Endothelial cell of umbilical vein (primary cell): Measurements from ENCODE around the gene BCAS3. TPM values are rescaled to one million over a fixed set of nuclear protein-coding genes. Genes with fewer than 3 reads are reported as not detected.

Source experiments
- BruUV-seq: library from RNA; stranded (reverse); fragments of 400-500 nt; replicated peaks from 2 replicates; lab custom pipeline; 2021; lab: Mats Ljungman, UMichigan
- CTCF ChIA-PET: fragments of 300-600, 350-600 bp; sonication (Branson Sonifier 250); formaldehyde crosslinking; loops from one replicate; lab custom pipeline; 2021; ENCODE audit warnings: antibody characterized with exemption, inconsistent platforms; lab: Charles Lee
- POLR2A ChIA-PET: fragments of 300-600, 350-600 bp; sonication (Branson Sonifier 250); formaldehyde crosslinking; loops from one replicate; lab custom pipeline; 2021; ENCODE audit warnings: antibody characterized with exemption, inconsistent platforms; lab: Charles Lee
- DNase-seq: peaks from one replicate; pipeline ENCODE4 v3.0.0-alpha.2; 2011; ENCODE audit warnings: low read depth, low spot score
- FAIRE-seq: peaks from 2 replicates; lab custom pipeline; 2011; peaks lifted over from hg19 to GRCh38; lab: Jason Lieb, UNC
- H2AFZ ChIP-seq: 2 replicates; pipeline ENCODE4 v1.6.0; 2012; ENCODE audit warnings: low read depth, low read length, control low read depth, inconsistent platforms
- H3K27ac ChIP-seq: 2 replicates; pipeline ENCODE4 v1.5.1; 2011; ENCODE audit warnings: low read depth, mild to moderate bottlenecking, control low read depth, low read length, moderate library complexity; ENCODE audit not compliant: insufficient read depth
- H3K27me3 ChIP-seq, 2 experiments: 2 replicates each; pipeline versions ENCODE4 v1.6.0 to v1.6.1; 2011; ENCODE audit warnings: low read length in 2 of 2, mixed read lengths in 1 of 2; ENCODE audit not compliant: control insufficient read depth in 2 of 2, insufficient read depth in 2 of 2
- H3K36me3 ChIP-seq, 2 experiments: 2 replicates in 1 of 2; 3 replicates in 1 of 2; pipeline ENCODE4 v1.5.1; 2011; ENCODE audit warnings: low read length in 2 of 2, mild to moderate bottlenecking in 1 of 2, moderate library complexity in 1 of 2; ENCODE audit not compliant: control insufficient read depth in 2 of 2, insufficient read depth in 2 of 2; ENCODE audit errors: extremely low read depth in 1 of 2
- H3K4me1 ChIP-seq: 3 replicates; pipeline ENCODE4 v1.5.1; 2011; ENCODE audit warnings: mild to moderate bottlenecking, low read length; ENCODE audit not compliant: control insufficient read depth, insufficient read depth; ENCODE audit errors: extremely low read depth
- H3K4me2 ChIP-seq: 2 replicates; pipeline ENCODE4 v1.6.1; 2011; ENCODE audit warnings: low read length, control low read depth, mixed read lengths; ENCODE audit not compliant: insufficient read depth
- H3K4me3 ChIP-seq, 3 experiments: fragments of 200-600 bp in 1 of 3; sonication (generic), shearing (Covaris generic) in 1 of 3; replicated peaks in 1 of 3; 2 replicates each; pipeline ENCODE4 v1.5.1; 2011 to 2016; ENCODE audit warnings: control low read depth in 3 of 3, low read length in 3 of 3, mild to moderate bottlenecking in 2 of 3, inconsistent platforms in 1 of 3, low read depth in 1 of 3, moderate library complexity in 1 of 3; ENCODE audit not compliant: insufficient read depth in 1 of 3
- H3K79me2 ChIP-seq: 2 replicates; pipeline ENCODE4 v1.6.0; 2012; ENCODE audit warnings: low read length, inconsistent platforms; ENCODE audit not compliant: control insufficient read depth, insufficient read depth
- H3K9ac ChIP-seq: replicated peaks from 2 replicates; pipeline ENCODE3; 2011; ENCODE audit warnings: low read length, control low read depth; ENCODE audit not compliant: insufficient read depth; ENCODE audit errors: extremely low read depth
- H3K9me1 ChIP-seq: replicated peaks from 3 replicates; pipeline ENCODE4 v1.6.0; 2011; ENCODE audit warnings: mild to moderate bottlenecking, low read length; ENCODE audit not compliant: control insufficient read depth, insufficient read depth; ENCODE audit errors: extremely low read depth
- H3K9me3 ChIP-seq: replicated peaks from 2 replicates; pipeline ENCODE4 v1.5.1; 2012; ENCODE audit warnings: low read length, inconsistent platforms; ENCODE audit not compliant: control insufficient read depth, insufficient read depth
- H4K20me1 ChIP-seq: replicated peaks from 2 replicates; pipeline ENCODE3; 2011; ENCODE audit warnings: mild to moderate bottlenecking, low read length; ENCODE audit not compliant: control insufficient read depth, insufficient read depth; ENCODE audit errors: extremely low read depth
- CTCF ChIP-seq, 2 donors: IDR thresholded peaks; 1 replicate in 1 of 2; 2 replicates in 1 of 2; pipeline ENCODE4 v1.5.1; 2011; ENCODE audit warnings: low read length in 2 of 2, mild to moderate bottlenecking in 2 of 2, moderate library complexity in 2 of 2, control low read depth in 1 of 2, inconsistent platforms in 1 of 2, low read depth in 1 of 2; ENCODE audit not compliant: insufficient read depth in 1 of 2; ENCODE audit errors: extremely low read depth in 1 of 2
- EZH2 ChIP-seq: IDR thresholded peaks from 2 replicates; pipeline ENCODE4 v1.6.1; 2012; ENCODE audit warnings: borderline replicate concordance, low read depth, mild to moderate bottlenecking, moderate library complexity, low read length, inconsistent platforms; ENCODE audit not compliant: severe bottlenecking
- FOS ChIP-seq: IDR thresholded peaks from 2 replicates; pipeline ENCODE4 v1.6.1; 2011; ENCODE audit warnings: mild to moderate bottlenecking, low read length, moderate library complexity, borderline replicate concordance; ENCODE audit not compliant: insufficient read depth
- GATA2 ChIP-seq: IDR thresholded peaks from 2 replicates; pipeline ENCODE4 v1.7.0; 2011; ENCODE audit warnings: low read depth, mild to moderate bottlenecking, moderate library complexity, mixed read lengths, low read length; ENCODE audit not compliant: insufficient read length, insufficient read depth
- JUN ChIP-seq: IDR thresholded peaks from 2 replicates; pipeline ENCODE4 v1.6.1; 2011; ENCODE audit warnings: borderline replicate concordance, low read depth; ENCODE audit not compliant: insufficient read length, insufficient read depth
- MAX ChIP-seq: IDR thresholded peaks from 2 replicates; pipeline ENCODE4 v1.6.1; 2011; ENCODE audit not compliant: insufficient read depth, insufficient read length
- MYC ChIP-seq: IDR thresholded peaks from one replicate; pipeline ENCODE4 v1.6.1; 2011; ENCODE audit warnings: mild to moderate bottlenecking, low read depth, low read length
- POLR2A ChIP-seq: IDR thresholded peaks from 2 replicates; pipeline ENCODE4 v1.6.1; 2012; ENCODE audit warnings: low read depth, mild to moderate bottlenecking, control low read depth, low read length
- POLR2AphosphoS5 ChIP-seq: IDR thresholded peaks from 2 replicates; pipeline ENCODE4 v1.6.1; 2012; ENCODE audit warnings: low read depth, mild to moderate bottlenecking, control low read depth, low read length, moderate library complexity; ENCODE audit not compliant: insufficient read depth
- dilution Hi-C: fragments of 300-500 bp; cut with MboI; formaldehyde crosslinking; loops from one replicate; pipeline ENCODE4 v1.15.0; 2019; ENCODE audit warnings: low sequenced_read_pairs; ENCODE audit not compliant: extremely low pct_ligation_motif_present
- intact Hi-C: fragments of 100-400 bp; cut with micrococcal nuclease; formaldehyde crosslinking; loops from one replicate; pipeline ENCODE4 v1.10.0; 2022
- polyA plus RNA-seq, 4 experiments: library from polyadenylated mRNA; depleted of rRNA in 3 of 4; stranded (reverse) in 3 of 4; unstranded in 1 of 4; fragments of >200 nt; gene quantifications; 2 replicates each; pipeline versions ENCODE4 v1.2.1 to v1.2.3, GENCODE V29; 2011 to 2012; ENCODE audit warnings: missing spikeins in 1 of 4
- total RNA-seq: library from RNA; stranded (reverse); gene quantifications from 2 replicates; pipeline ENCODE4 v1.2.3, GENCODE V29; 2021

Gene BCAS3
- total and polyA plus RNA-seq, 2 donors (not counting 3 experiments of a cell fraction or from before 2014, with no cell fraction given): 8.2 to 16.0 TPM

GRCh38 chr17:61203671-61204131 is 526.0 kb downstream of the BCAS3 start:
- Histone ChIP-seq H3K9ac (no peak overlapping the region), H3K9me1 (no peaks in the 10 kb centered on the region), H4K20me1 (no peaks in the 10 kb centered on the region), H3K4me3 (no peak overlapping the region), H3K27me3 (peaks cover 1 to 2% of the 10 kb centered on the region in 2 experiments), H3K36me3 (no peaks in the 10 kb centered on the region), H3K4me2 (no peak overlapping the region), H2AFZ (no peak overlapping the region), H3K4me1 (no peaks in the 10 kb centered on the region), H3K79me2 (no peaks in the 10 kb centered on the region), H3K9me3 (no peaks in the 10 kb centered on the region), H3K27ac (no peak overlapping the region)
- dilution Hi-C loops: no loop called here
- no peak for DNase-seq
- no peak for FAIRE-seq
- POLR2A ChIA-PET: no interaction called here
- intact Hi-C loops: no loop called here
- CTCF ChIA-PET: interaction anchor here (1.0 kb wide), 1 partner anchor 21 kb away, joined by 3 read pairs; no protein-coding TSS in a partner anchor
- TF ChIP-seq POLR2A (no peak), GATA2 (no peak), FOS (no peak), POLR2AphosphoS5 (no peak), MYC (no peak), CTCF (IDR thresholded peaks at IDR 0.05; ENCODE audit: extremely low read depth in 1 of 2, insufficient read depth in 1 of 2, low read depth in 1 of 2, low read length in 2 of 2) (no peak), MAX (no peak), EZH2 (no peak), JUN (no peak)
- BruUV-seq: no TSS peak
